HG03571 (cell line): ENCODE data around the gene STARD7.

ENCODE experiments used
- ATAC-seq: cut with Tn5 transposase; IDR thresholded peaks from one replicate; pipeline ENCODE4 v1.9.1; 2021; ENCODE audit not compliant: unreplicated experiment

The STARD7 gene

DNA sequence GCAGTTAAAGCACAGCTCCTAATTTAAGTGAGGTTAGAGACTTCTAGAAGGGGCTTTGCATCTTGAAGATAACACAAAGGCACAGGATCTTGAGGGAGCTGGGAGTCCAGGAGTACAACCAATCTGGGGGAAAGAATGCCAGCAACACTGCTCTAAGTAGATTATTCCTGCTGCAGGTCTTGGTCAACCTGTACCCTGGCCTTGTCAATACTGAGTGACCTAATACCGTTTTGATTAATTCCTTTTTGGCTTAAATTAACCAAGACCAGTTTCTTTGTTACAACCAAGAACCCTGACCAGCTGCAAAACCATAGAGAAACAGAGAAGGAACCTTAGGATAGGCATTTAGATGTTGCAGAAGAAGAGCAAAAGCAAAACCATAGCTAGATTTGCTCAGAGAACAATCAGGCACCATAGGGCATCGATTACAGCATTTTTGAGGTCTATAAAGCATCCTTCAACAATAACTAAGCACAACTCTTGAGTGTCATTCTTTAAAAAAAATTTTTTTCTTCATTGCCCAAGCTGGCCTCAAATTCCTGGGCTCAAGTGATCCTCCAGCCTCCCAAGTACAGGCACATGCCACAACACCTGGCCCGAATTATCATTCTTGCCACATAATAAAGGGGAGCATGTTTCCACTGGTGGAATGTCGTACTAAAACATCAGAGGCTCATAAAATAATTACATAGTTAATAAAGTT is 6.3 kb downstream of the STARD7 start:
- no peak for ATAC-seq

DNA sequence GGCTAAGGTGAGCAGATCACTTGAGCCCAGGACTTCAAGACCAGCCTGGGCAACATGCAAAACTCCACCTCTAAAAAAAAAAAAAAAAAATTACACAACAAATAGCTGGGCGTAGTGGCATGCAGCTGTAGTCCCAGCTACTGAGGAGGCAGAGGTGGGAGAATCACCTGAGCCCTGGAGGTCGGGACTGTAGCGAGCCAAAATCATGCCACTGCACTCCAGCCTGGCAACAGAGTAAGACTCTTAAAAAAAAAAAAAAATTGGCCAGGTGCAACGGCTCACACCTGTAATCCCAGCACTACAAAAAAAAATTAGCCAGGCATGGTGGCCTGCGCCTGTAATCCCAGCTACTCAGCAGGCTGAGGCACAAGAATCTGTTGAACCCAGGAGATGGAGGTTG is 7.3 kb downstream of the STARD7 start:
- no peak for ATAC-seq

DNA sequence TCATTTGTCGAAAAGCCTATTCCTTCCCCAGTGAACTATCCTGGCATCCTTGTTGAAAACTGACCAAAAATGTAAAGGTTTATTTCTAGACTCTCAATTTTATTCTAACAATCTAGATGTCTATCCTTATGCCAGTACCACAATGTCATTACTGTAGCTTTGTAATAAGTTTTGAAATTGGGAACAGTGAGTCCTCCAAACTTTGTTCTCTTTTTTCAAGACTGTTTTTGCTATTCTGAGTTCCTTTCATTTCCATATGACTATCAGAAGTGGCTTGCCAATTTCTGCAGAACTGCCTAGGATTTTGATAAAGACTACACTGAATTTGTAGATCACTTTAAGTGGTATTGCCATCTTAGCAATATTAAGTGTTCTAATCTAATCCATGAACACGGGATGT is 9.7 kb downstream of the STARD7 start:
- no peak for ATAC-seq

DNA sequence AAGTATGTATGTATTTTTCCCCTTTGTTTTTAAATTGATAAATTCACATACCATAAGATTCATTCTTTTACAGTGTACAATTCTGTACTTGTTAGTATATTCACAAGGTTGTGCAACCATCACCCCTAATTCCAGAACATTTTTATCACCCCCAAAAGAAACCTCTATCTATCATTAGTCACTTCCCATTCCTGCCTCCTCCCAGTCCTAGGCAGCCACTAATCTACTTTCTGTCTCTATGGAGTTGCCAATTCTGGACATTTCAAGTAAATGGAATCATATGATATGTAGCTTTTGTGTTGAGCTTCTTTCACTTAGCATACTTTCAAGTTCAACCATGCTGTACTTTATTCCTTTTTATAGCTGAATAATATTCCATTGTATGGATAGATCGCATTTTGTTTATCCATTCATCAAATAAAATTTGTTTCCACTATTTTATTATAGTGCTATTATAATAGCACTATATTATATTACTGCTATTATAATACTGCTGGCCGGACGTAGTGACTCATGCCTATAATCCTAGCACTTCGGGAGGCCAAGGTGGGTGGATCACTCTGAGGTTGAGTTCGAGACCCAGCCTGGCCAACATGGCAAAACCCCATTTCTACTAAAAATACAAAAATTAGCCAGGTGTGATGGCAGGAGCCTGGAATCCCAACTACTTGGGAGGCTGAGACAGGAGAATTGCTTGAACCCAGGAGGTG is 10.9 kb downstream of the STARD7 start:
- ATAC-seq: no peak

DNA sequence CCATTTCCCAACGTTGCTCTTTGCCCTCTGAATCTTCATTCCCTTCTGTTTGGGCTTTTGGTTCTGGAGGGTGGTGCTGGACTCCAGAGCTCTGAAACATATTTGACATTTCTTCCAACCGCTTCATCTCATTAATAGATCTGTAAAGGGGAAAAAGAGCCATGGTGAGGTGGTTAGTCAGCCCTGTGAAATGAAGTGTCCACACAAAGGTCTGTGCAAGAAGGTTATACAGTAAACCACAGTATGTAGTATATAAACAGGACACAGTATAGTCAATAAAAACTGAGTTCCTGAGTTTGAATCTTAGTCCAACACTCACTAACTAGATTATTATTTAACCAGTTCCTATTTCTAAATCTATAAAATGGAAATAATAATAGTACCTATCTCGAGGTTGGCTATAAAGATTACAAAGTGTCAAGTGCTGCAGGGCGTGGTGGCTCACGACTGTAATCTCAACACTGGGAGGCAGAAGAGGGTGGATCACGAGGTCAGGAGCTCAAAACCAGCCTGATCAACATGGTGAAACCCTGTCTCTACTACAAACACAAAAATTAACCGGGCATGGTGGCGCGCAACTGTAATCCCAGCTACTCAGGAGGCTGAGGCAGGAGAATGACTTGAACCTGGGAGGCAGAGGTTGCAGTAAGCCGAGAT is 13.1 kb downstream of the STARD7 start:
- ATAC-seq: no peak

DNA sequence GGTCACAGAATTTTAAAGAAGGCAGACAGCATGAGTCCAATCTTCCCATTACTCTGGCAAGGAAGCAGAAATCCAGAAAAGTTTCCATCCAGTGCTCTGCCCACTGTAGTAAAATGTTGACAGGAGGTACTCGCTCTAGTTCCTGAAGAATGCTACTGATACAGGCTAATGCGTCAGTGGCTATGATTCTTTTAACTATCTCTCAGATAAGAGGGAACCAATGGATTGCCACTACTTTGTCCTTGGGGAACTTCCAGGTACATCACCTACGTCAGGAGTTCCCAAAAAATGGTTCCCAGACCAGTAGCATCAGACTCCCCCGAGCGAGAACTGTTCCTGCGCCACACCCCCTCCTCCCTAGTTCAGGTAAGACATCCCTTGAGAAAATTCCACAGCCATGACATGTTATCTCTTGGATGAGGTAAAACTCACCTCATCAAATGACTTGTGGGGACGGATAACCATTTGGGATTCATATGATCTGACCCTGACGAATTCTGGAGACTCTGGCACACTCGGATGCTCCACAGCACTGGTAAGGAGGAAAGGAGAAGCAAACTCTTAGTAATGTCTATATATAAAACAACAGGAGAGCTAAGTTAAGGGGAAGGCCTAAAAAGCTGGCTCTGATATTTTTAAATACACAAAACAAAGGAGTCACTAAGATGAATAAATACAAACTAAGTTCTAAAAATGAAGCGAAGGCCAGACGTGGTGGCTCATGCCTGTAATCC is 16.5 kb downstream of the STARD7 start:
- ATAC-seq: no peak

DNA sequence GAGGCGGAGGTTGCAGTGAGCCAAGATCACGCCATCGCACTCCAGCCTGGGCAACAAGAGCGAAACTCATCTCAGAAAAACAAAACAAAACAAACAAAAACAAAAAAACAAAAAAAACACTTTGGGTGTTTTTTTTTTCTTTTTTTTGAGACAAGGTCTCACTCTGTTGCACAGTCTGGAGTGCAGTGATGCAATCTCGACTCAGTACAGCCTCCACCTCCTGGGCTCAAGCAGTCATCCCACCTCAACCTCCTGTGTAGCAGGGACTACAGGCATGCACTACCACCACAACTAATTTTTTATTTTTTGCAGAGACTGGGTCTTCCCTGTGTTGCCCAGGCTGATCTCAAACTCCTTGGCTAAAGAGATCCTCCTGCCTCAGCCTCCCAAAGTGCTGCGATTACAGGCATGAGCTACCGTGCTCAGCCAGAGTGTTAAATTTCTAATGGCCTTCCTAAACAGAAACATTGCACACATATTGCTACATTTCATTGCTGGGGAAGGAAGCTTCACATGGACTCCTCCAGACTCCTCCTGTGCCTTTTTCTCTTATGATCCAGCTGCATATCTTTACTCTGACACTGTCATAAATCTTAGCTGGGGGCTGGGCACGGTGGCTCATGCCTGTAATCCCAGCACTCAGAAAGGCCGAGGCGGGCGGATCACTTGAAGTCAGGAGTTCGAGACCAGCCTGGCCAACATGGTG is 19.7 kb downstream of the STARD7 start:
- ATAC-seq: no peak

DNA sequence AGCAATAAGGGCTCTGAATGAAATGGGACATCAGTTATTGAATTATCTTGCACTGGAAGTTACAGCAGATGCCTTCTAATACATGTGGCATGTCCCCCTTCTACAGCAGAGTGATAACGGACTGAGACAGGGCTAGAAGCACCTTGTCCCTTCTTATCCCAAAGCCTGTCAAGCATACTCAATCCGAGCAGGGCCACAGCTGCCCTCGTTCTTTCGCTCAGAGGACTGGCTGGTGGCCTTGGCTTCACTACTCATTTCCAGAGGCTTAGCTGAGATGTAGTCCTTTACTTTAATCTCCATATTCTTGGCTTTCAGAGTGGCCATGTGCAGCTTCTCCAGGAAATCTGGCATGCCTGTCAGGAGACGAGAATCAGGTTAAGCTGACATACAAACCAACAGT is 22.1 kb downstream of the STARD7 start:
- no peak for ATAC-seq

DNA sequence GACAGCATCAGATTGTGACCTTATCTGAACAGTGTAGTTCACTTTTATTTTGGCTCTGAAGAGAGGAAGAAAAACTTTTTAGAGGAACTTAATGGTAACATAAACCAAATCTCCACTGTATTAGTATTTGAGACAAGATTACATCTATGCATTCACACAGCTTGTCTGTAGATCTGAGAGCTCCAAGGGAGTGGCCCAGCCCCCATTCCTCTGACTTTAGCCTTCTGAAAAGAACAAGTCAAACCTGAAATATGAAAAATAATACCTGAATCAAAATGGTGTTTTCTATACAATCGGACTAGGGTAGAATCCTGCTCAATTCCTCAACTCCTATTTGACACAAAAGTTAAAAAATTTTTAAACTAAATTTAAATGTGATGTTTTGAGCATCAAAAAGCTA is 23.1 kb downstream of the STARD7 start:
- ATAC-seq: no peak

DNA sequence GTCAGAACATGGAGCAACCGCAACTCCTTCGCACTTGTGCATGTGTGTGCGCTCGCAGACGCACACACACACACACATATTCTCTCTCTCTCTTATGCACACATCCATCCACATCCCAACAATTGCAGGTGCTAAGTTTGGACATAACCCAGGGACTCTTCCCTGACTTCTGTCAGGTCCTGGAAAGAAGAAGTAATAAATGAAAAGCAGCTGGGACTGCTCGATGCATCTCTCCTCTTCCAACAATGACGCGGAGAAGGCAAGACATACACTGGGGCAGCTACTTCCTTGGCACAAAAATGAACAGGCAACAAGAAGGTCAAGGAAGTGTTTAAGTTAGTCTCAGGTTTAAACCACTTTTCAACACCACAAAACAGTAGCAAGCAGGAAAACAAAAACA is 23.6 kb downstream of the STARD7 start:
- no peak for ATAC-seq

DNA sequence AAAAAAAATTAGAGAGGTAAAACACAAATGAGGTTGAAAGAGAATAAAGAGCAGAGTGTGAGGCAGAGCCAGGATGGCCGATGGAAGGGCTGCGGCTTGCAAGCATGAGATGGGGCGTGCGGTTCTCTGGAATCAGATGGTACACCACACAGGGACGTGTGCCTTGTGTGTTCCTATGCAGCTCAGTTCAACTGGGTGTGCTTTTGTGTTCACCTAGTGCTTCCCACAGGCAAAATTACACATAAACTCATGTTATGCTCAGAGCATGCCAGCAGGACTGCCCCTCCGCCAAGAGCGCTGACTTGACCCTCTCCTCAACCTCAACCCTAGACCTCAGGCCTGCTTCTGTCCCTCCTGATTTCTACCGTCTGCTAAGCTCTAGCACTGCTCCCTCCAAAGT is 24.4 kb downstream of the STARD7 start:
- ATAC-seq: no peak

DNA sequence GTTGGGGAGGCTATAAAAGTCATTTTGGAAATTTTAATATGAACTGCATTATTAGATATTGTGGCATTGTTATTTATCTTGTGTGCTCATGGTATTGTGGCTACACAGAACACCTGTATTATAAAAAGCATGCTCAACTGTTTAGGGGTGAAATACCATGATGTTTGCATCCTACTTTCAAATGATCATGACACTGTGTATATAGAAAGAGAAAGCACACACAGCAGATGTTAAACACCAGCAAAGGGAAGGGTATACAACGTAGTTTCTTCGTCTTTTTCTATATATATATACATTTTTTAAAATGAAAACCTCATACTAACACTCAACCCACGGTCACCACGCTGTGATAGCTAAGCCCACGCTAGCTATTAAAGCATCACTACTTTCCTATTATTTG is 27.1 kb downstream of the STARD7 start:
- ATAC-seq: no peak

DNA sequence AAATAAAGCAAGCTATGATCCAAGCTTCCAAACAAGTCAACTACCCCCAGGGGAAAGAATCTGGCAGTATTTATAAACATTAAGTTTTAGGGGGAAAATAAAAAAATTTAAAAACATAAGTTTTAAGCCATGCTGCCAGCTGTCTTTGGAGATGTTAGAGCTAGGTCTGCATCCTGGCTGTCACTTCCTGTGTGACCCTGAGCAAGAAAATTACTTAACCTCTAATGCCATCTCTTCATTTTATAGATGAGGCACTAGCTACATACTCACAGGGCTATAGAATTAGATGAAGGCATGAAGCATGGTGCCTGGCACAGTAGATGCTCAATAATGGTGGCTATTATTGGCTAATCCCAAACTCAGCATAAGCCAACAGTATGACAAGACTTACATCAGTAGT is 28.1 kb downstream of the STARD7 start:
- no peak for ATAC-seq

DNA sequence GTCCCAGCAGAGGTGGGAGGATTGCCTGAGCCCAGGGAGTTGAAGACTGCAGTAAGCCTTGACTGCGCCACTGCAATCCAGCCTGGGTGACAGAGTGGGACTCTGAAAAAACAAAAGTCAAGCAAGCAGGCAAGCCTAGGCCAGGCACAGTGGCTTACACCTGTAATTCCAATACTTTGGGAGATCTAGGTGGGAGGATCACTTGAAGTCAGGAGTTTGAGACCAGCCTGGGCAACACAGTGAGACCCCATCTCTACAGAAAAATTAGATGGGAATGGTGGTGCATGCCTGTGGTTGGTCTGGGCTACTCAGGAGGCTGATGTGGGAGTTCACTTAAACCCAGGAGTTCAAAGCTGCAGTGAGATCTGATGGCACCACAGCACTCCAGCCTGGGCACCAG is 28.6 kb downstream of the STARD7 start:
- no peak for ATAC-seq

DNA sequence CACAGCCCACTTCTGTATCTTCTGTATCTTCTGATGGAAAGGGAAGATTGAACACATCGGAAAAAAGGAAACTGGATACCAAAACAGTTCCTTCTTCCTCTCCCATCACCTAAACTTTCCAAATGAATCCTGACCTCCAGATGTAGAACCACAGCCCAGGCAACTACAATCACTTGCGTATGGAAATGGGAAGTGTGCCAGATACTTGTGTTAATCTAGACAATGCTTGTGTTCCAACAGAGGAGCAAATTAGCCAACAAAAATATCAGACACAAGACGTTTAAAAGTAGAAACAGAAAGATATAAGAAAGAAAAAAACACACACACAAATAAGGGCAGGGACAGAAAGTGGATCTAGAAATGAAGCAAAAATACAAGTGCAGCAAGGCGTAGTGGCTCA is 32.0 kb downstream of the STARD7 start:
- no peak for ATAC-seq

DNA sequence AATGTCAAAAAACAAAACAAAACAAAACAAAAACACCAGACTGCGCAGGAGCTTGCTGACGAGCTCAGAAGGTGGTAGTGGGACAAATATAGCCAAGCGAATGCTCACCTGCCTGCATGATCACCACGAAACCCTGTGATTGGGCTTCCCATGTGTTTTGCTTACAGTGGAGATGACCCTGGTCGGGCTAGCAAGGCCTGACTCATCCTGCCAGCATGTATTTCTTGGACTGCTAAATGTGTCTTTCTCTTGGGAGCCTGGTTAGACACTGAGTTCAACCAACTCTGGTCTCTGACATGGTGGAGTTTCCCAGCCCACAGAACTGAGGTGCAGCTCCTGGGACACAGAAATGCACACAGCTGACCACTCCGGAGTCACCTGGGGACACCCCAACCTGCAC is 32.7 kb downstream of the STARD7 start:
- ATAC-seq: no peak

DNA sequence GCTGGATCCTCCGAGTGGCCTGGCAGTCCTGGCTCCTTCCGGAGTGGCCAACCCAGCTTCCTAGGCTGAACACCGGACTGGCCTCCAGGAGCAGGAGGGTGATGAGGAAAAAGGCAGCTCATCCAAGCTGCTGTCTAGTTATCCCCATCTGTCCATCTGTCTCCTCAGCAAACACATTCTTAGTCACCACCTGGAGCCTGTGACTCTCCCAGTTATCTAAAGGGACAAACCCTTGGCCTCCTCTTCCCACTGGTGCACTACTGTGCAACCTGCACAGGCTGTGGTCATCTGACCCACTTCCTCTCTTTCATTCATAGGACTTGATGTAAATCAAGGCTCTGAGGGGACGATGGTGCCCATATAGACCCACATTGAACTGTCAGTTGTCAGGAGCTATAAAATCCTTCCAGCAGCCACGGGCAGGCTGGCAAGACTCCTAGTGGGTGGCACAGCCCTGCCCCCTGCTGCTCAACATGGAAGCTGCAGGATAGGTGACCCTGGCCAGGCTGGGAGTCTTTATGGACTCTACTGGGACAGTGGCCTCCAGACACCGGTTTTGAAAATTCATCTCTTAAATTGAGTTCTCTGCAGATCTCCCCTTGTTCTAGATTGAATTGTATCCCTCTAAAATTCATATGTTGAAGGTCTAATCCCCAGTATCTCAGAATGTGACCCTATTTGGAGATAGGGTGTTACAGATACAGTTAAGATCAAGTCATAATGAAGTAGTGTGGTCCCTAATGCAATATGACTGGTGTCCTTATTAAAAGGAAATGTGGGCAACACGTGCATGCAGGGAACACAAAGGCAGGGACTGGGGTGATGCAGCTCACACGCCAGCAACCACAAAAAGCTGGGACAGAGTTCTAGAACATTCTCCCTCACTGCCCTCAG is 34.1 kb downstream of the STARD7 start:
- ATAC-seq: no peak

DNA sequence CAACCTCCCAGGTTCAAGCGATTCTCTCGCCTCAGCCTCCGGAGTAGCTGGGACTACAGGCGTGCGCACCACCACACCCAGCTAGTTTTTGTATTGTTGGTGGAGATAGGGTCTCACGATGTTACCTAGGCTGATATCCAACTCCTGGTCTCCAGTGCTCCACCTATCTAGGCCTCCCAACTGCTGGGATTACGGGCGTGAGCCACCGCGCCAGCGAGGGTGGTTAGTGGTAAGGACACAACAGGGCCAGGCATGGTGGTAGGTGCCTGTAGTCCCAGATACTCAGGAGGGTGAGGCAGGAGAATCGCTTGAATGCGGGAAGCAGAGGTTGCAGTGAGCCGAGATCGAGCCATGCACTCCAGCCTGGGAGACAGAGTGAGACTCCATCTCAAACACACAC is 36.8 kb downstream of the STARD7 start:
- ATAC-seq: no peak

DNA sequence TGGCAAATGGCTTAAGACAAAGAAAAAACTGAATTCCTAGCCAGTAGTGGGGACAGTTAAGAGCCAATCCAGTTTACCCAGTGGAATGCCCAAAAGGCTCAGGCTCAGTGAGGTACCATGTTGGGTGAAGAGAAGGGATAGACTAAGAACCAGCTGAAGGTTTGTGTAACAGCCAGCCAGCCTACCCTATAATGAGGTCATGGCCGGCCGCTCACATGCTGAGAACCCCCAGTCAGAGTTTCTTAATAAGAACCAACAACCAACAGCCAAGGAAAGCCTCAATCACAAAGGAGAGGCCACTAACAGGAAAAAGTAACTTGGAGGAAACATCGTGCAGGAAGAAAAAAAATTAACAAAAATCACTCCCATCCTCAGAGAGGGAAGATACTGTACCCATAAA is 38.0 kb downstream of the STARD7 start:
- no peak for ATAC-seq

DNA sequence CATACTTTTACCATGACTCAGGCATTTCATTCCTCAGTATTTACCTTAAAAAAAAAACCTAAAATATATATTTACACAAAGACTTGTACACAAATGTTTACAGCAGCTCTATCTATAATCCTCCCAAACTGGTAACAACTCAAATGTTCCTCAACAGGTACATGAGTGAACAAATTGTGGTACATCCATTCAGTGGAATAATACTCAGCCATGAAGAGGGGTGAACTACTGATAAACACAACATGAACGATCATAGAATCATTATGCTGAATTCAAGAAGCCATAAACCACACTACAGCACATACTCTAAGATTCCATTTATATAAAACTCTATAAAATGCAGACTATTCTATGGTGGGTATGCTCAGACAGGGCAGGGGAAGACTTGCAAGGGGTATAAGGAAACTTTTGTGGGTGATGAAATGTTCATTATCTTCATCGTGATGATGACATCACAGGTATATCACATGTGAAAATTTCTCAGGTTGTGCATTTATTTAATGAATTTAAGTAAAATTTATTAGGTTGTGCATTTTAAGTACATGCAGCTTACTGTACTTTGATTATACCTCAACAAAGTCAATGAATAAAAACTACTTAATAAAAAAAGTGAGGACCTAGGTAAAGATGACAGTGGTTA is 38.6 kb downstream of the STARD7 start:
- no peak for ATAC-seq
